A549 (cell line): ENCODE data around the gene NKTR. TPM values are rescaled to one million over a fixed set of nuclear protein-coding genes. Genes with fewer than 3 reads are reported as not detected.

Experiments
- ATAC-seq, 2 experiments: fragments of 200-7000 bp in 1 of 2; fragments of >200 bp in 1 of 2; cut with Nextera tagmentation in 1 of 2; cut with Tn5 transposase in 1 of 2; 3 replicates each; pipeline versions ENCODE4 v1.8.0 to v1.9.1; 2018 to 2020; ENCODE audit warnings: mild to moderate bottlenecking in 1 of 2, moderate library complexity in 1 of 2
- CTCF ChIA-PET: fragments of 300-600 bp; sonication (Branson Sonifier 250); formaldehyde crosslinking; extraction: SDS; loops from one replicate; lab custom pipeline; 2021; ENCODE audit warnings: antibody characterized with exemption, inconsistent platforms; lab: Yijun Ruan, JAX
- POLR2A ChIA-PET: fragments of 350-600 bp; formaldehyde crosslinking; extraction: SDS; loops from one replicate; lab custom pipeline; 2021; ENCODE audit warnings: antibody characterized with exemption, inconsistent platforms; lab: Yijun Ruan, JAX
- DNase-seq, 2 experiments: peaks; one replicate each; pipeline versions ENCODE4 v3.0.0 to v3.0.0-alpha.2; 2011 to 2016; ENCODE audit warnings: low read depth in 1 of 2, low spot score in 1 of 2
- FAIRE-seq: peaks from 2 replicates; lab custom pipeline; 2011; peaks lifted over from hg19 to GRCh38; lab: Jason Lieb, UNC
- H3K27ac ChIP-seq, 2 experiments: fragments of >200 bp; sonication (Bioruptor Twin); formaldehyde crosslinking; 3 replicates each; pipeline ENCODE4 v1.5.1; 2016 to 2017
- H3K4me1 ChIP-seq: fragments of >200 bp; sonication (Bioruptor Twin); formaldehyde crosslinking; 3 replicates; pipeline ENCODE4 v1.6.1; 2016
- H3K4me2 ChIP-seq: fragments of >200 bp; sonication (Bioruptor Twin); formaldehyde crosslinking; 3 replicates; pipeline ENCODE4 v1.6.1; 2016
- H3K4me3 ChIP-seq: fragments of >200 bp; sonication (Bioruptor Twin); formaldehyde crosslinking; 3 replicates; pipeline ENCODE4 v1.5.1; 2016
- H3K9me3 ChIP-seq: fragments of >200 bp; sonication (Bioruptor Twin); formaldehyde crosslinking; 3 replicates; pipeline ENCODE4 v1.6.1; 2016
- BCL3 ChIP-seq: fragments of >200 bp; sonication (Bioruptor Twin); formaldehyde crosslinking; IDR thresholded peaks from 3 replicates; pipeline ENCODE4 v1.6.1; 2016
- BHLHE40 ChIP-seq: IDR thresholded peaks from 2 replicates; pipeline ENCODE4 v1.6.1; 2012; ENCODE audit warnings: low read depth, low read length, inconsistent platforms
- CBX2 ChIP-seq: fragments of 200-600 bp; sonication (generic); IDR thresholded peaks from 2 replicates; pipeline ENCODE4 v1.6.1; 2016; ENCODE audit warnings: low read depth, mild to moderate bottlenecking, borderline replicate concordance
- CBX8 ChIP-seq: fragments of 200-600 bp; sonication (generic); IDR thresholded peaks from 2 replicates; pipeline ENCODE4 v1.6.1; 2016
- CHD2 ChIP-seq: fragments of 150-350 bp; IDR thresholded peaks from 2 replicates; pipeline ENCODE4 v1.6.1; 2014; ENCODE audit warnings: low read length; ENCODE audit not compliant: partially characterized antibody
- CTCF ChIP-seq: fragments of >200 bp; sonication (Bioruptor Twin); formaldehyde crosslinking; IDR thresholded peaks from 3 replicates; pipeline ENCODE4 v1.5.1; 2016
- E2F6 ChIP-seq: IDR thresholded peaks from 2 replicates; pipeline ENCODE4 v1.6.1; 2012; ENCODE audit warnings: low read depth, borderline replicate concordance
- EHF ChIP-seq: fragments of 250-450 bp; sonication (Bioruptor Pico); IDR thresholded peaks from 2 replicates; pipeline ENCODE4 v1.5.0; 2020; ENCODE audit warnings: mild to moderate bottlenecking
- EHMT2 ChIP-seq: fragments of 200-600 bp; sonication (generic); IDR thresholded peaks from 2 replicates; pipeline ENCODE4 v1.6.1; 2016; ENCODE audit warnings: antibody characterized with exemption, low read depth, mild to moderate bottlenecking, moderate library complexity
- FOSB ChIP-seq: fragments of 250-450 bp; sonication (Bioruptor Pico); IDR thresholded peaks from 2 replicates; pipeline ENCODE4 v1.5.0; 2020; ENCODE audit warnings: mild to moderate bottlenecking, moderate library complexity
- HDAC2 ChIP-seq: fragments of 200-600 bp; sonication (generic); IDR thresholded peaks from 2 replicates; pipeline ENCODE4 v1.6.1; 2016
- HES2 ChIP-seq: fragments of >200 bp; sonication (Bioruptor Twin); formaldehyde crosslinking; IDR thresholded peaks from 2 replicates; pipeline ENCODE4 v1.6.1; 2016
- HEYL ChIP-seq: fragments of 250-450 bp; sonication (Bioruptor Pico); IDR thresholded peaks from 2 replicates; pipeline ENCODE4 v1.8.0; 2021; ENCODE audit warnings: mild to moderate bottlenecking, moderate library complexity
- JUN ChIP-seq, 2 experiments: fragments of >200 bp; sonication (Bioruptor Twin); formaldehyde crosslinking; IDR thresholded peaks; 2 replicates in 1 of 2; 3 replicates in 1 of 2; pipeline ENCODE4 v1.6.1; 2016 to 2017
- JUNB ChIP-seq: fragments of >200 bp; sonication (Bioruptor Twin); formaldehyde crosslinking; IDR thresholded peaks from 2 replicates; pipeline ENCODE4 v1.6.1; 2016
- KDM5A ChIP-seq: fragments of 200-600 bp; sonication (generic); IDR thresholded peaks from 2 replicates; pipeline ENCODE4 v1.6.1; 2016; ENCODE audit warnings: antibody characterized with exemption, mild to moderate bottlenecking
- NPAS2 ChIP-seq: fragments of 250-450 bp; sonication (Bioruptor Pico); IDR thresholded peaks from 2 replicates; pipeline ENCODE4 v1.8.0; 2022; ENCODE audit warnings: mild to moderate bottlenecking, moderate library complexity, borderline replicate concordance
- NR3C1 ChIP-seq: fragments of >200 bp; sonication (Bioruptor Twin); formaldehyde crosslinking; IDR thresholded peaks from 3 replicates; pipeline ENCODE4 v1.6.1; 2017
- RCOR1 ChIP-seq: fragments of 150-350 bp; IDR thresholded peaks from 2 replicates; pipeline ENCODE4 v1.6.1; 2014; ENCODE audit warnings: antibody characterized with exemption, low read length, low read depth
- RFX5 ChIP-seq: fragments of 450-650 bp; IDR thresholded peaks from 2 replicates; pipeline ENCODE4 v1.7.1; 2014; ENCODE audit warnings: antibody characterized with exemption, mild to moderate bottlenecking, moderate library complexity
- SREBF2 ChIP-seq: fragments of 450-650 bp; IDR thresholded peaks from 2 replicates; pipeline ENCODE4 v1.6.1; 2014; ENCODE audit warnings: mild to moderate bottlenecking, moderate library complexity
- USF2 ChIP-seq: fragments of 450-650 bp; IDR thresholded peaks from 2 replicates; pipeline ENCODE4 v1.6.1; 2014; ENCODE audit warnings: antibody characterized with exemption
- ZNF302 ChIP-seq: fragments of 250-450 bp; sonication (Bioruptor Pico); IDR thresholded peaks from 2 replicates; pipeline ENCODE4 v1.9.0; 2021; ENCODE audit warnings: inconsistent platforms, mild to moderate bottlenecking, moderate library complexity
- WGBS: methylation state at CpG from one replicate; pipeline ENCODE4 v1.1.6; 2017; ENCODE audit errors: missing lambda C conversion rate; 5-methylcytosine and 5-hydroxymethylcytosine counted together
- polyA plus RNA-seq, 4 experiments: library from polyadenylated mRNA; depleted of rRNA in 3 of 4; stranded (reverse); fragments of >200 nt; fragmentation: RNase III in 1 of 4; extraction: RNeasy Plus Mini Kit Qiagen cat#74134 plus additional on column Dnase treatment in 1 of 4; gene quantifications; 2 replicates in 3 of 4; 3 replicates in 1 of 4; pipeline ENCODE4 v1.2.3, GENCODE V29; 2011 to 2017

The NKTR gene
- polyA plus RNA-seq, 2 of the 4 experiments (the other 2 are of a cell fraction) = 16.2 to 49.3 TPM

GRCh38 chr3:42670670-42671069 is 70.2 kb downstream of the NKTR start (continued):
- no peak for TF ChIP-seq BCL3
- no peak for TF ChIP-seq EHF (CRISPR knock-in tag)
- TF ChIP-seq HEYL (CRISPR knock-in tag) = no peak

- Histone ChIP-seq H3K4me1 (no peaks in the 10 kb centered on the region), H3K4me3 (no peak overlapping the region), H3K9me3 (peaks cover 10% of the 10 kb centered on the region; the same call in 2 of the 3 replicates), H3K27ac (no peak overlapping the region), H3K4me2 (no peak overlapping the region)
- ATAC-seq (no peak), FAIRE-seq (no peak), DNase-seq (no peak)
- ChIA-PET POLR2A (no interaction called here), CTCF (interaction anchor here (0.7 kb wide), 1 partner anchor 8 kb away, joined by 3 read pairs; no protein-coding TSS in a partner anchor)
- TF ChIP-seq CBX8 (no peak), E2F6 (no peak), NR3C1 (no peak), SREBF2 (no peak), NPAS2 (CRISPR knock-in tag) (no peak), EHMT2 (no peak), BCL3 (no peak), HDAC2 (no peak), CTCF (no peak), BHLHE40 (no peak), CBX2 (no peak), HEYL (CRISPR knock-in tag) (no peak)
- 0% methylated on average over 1 of the region's 1 CpG for WGBS
Measured at GRCh38 chr3:42672515-42672914, 72.0 kb downstream of the NKTR start.

GRCh38 chr3:42673082-42673481 is 72.6 kb downstream of the NKTR start:
- ATAC-seq = no peak
- H3K4me2 ChIP-seq = no peak overlapping the region
- CTCF ChIA-PET = no interaction called here
- no peak for DNase-seq
- no peak overlapping the region for H3K4me3 ChIP-seq
- peaks cover 10% of the 10 kb centered on the region; the same call in 2 of the 3 replicates for H3K9me3 ChIP-seq
- H3K4me1 ChIP-seq = no peaks in the 10 kb centered on the region
- TF ChIP-seq RFX5 = no peak
- TF ChIP-seq ZNF302 (CRISPR knock-in tag) = no peak
- no peak for TF ChIP-seq JUNB
- no peak for TF ChIP-seq NPAS2 (CRISPR knock-in tag)
- no peak for TF ChIP-seq HES2
- no peak for TF ChIP-seq RCOR1
- TF ChIP-seq KDM5A = no peak
- TF ChIP-seq USF2 = no peak
- no peak for TF ChIP-seq CHD2
- TF ChIP-seq HDAC2 = no peak
- no peak for TF ChIP-seq JUN (IDR thresholded peaks at IDR 0.05)
- no peak for TF ChIP-seq FOSB (CRISPR knock-in tag)
- POLR2A ChIA-PET = no interaction called here
- no peak for FAIRE-seq
- H3K27ac ChIP-seq = no peak overlapping the region
